HEK293T (cell line): ENCODE results near the gene ZFX.

Source experiments
- FOXA1 ChIP-seq: fragments of 450-650 bp; IDR thresholded peaks from 2 replicates; pipeline ENCODE4 v1.6.1; 2016; ENCODE audit warnings: mild to moderate bottlenecking
- L3MBTL2 ChIP-seq: fragments of 450-650 bp; conservative IDR thresholded peaks from 2 replicates; pipeline ENCODE4 v1.6.1; 2016; ENCODE audit warnings: mild to moderate bottlenecking
- SP1 ChIP-seq: fragments of 450-650 bp; IDR thresholded peaks from 2 replicates; pipeline ENCODE4 v1.6.1; 2017
- SUZ12 ChIP-seq: fragments of 450-650 bp; IDR thresholded peaks from 2 replicates; pipeline ENCODE4 v1.6.1; 2016; ENCODE audit warnings: mild to moderate bottlenecking

GRCh38 chrX:24110069-24110468, 39.5 kb upstream of the ZFX start:
- TF ChIP-seq SP1 (no peak), FOXA1 (no peak), L3MBTL2 (no peak), SUZ12 (no peak)
